Liver (tissue), 9 donors: ENCODE measurements around the gene MPP7. TPM values are rescaled to one million over a fixed set of nuclear protein-coding genes. Genes with fewer than 3 reads are reported as not detected.

ENCODE experiments used
- DNase-seq: peaks from one replicate; pipeline ENCODE4 v3.0.0-alpha.2; 2017; ENCODE audit warnings: low spot score
- H3K27ac ChIP-seq, 2 donors: one replicate each; pipeline ENCODE4 v1.7.0; 2013; ENCODE audit warnings: inconsistent platforms in 2 of 2, low read length in 2 of 2, control low read depth in 1 of 2, low read depth in 1 of 2, mild to moderate bottlenecking in 1 of 2
- H3K27me3 ChIP-seq, 4 donors: one replicate each; pipeline versions ENCODE4 v1.6.1 to v1.7.0; 2013; ENCODE audit warnings: low read length in 3 of 4, inconsistent platforms in 1 of 4, mild to moderate bottlenecking in 1 of 4, moderate library complexity in 1 of 4; ENCODE audit not compliant: control insufficient read depth in 4 of 4, insufficient read depth in 4 of 4
- H3K36me3 ChIP-seq, 4 donors: one replicate each; pipeline versions ENCODE4 v1.6.1 to v1.7.0; 2013; ENCODE audit warnings: low read length in 3 of 4, mild to moderate bottlenecking in 3 of 4, low read depth in 1 of 4, moderate library complexity in 1 of 4; ENCODE audit not compliant: control insufficient read depth in 4 of 4, insufficient read depth in 3 of 4
- H3K4me1 ChIP-seq, 4 donors: one replicate each; pipeline versions ENCODE4 v1.6.1 to v1.7.0; 2013; ENCODE audit warnings: low read length in 3 of 4, mild to moderate bottlenecking in 3 of 4, moderate library complexity in 1 of 4; ENCODE audit not compliant: control insufficient read depth in 4 of 4, insufficient read depth in 4 of 4
- H3K4me3 ChIP-seq, 3 donors: one replicate each; pipeline versions ENCODE4 v1.6.1 to v1.7.0; 2013; ENCODE audit warnings: low read length in 3 of 3, control low read depth in 1 of 3, low read depth in 1 of 3, mild to moderate bottlenecking in 1 of 3
- H3K9ac ChIP-seq, 2 donors: one replicate each; pipeline ENCODE4 v1.7.0; 2013; ENCODE audit warnings: low read length in 2 of 2, mild to moderate bottlenecking in 2 of 2, moderate library complexity in 2 of 2, control low read depth in 1 of 2, low read depth in 1 of 2
- H3K9me3 ChIP-seq, 4 donors: one replicate each; pipeline versions ENCODE4 v1.6.1 to v1.7.0; 2013; ENCODE audit warnings: low read length in 3 of 4; ENCODE audit not compliant: control insufficient read depth in 4 of 4
- ATF3 ChIP-seq: IDR thresholded peaks from 2 replicates; pipeline ENCODE4 v1.6.1; 2016; ENCODE audit warnings: antibody characterized with exemption
- CTCF ChIP-seq: fragments of 150-350 bp; IDR thresholded peaks from 2 replicates; pipeline ENCODE4 v1.5.1; 2017; ENCODE audit warnings: improper control_type of control experiment, low read depth, low read length; ENCODE audit not compliant: missing input control
- JUND ChIP-seq, 2 donors: IDR thresholded peaks; 2 replicates each; pipeline ENCODE4 v1.6.1; 2016; ENCODE audit warnings: antibody characterized with exemption in 2 of 2
- RAD21 ChIP-seq, 2 donors: IDR thresholded peaks; 2 replicates each; pipeline ENCODE4 v1.6.1; 2016; ENCODE audit warnings: antibody characterized with exemption in 2 of 2, mild to moderate bottlenecking in 2 of 2
- REST ChIP-seq: IDR thresholded peaks from 2 replicates; pipeline ENCODE4 v1.6.1; 2016; ENCODE audit warnings: antibody characterized with exemption, mild to moderate bottlenecking
- SP1 ChIP-seq: IDR thresholded peaks from 2 replicates; pipeline ENCODE4 v1.6.1; 2018; ENCODE audit warnings: antibody characterized with exemption, mild to moderate bottlenecking
- YY1 ChIP-seq: IDR thresholded peaks from 2 replicates; pipeline ENCODE4 v1.6.1; 2016; ENCODE audit warnings: antibody characterized with exemption, mild to moderate bottlenecking
- ZBTB33 ChIP-seq: IDR thresholded peaks from 2 replicates; pipeline ENCODE4 v1.6.1; 2016; ENCODE audit warnings: antibody characterized with exemption
- WGBS: extraction: QIAGEN DNeasy Blood & Tissue Kit; methylation state at CpG from one replicate; pipeline ENCODE4 v1.1.7; 2013; 5-methylcytosine and 5-hydroxymethylcytosine counted together
- polyA plus RNA-seq, 2 donors: library from polyadenylated mRNA; stranded (reverse) in 1 of 2; unstranded in 1 of 2; fragments of 200-250 nt in 1 of 2; fragments of >200 nt in 1 of 2; fragmentation: Nextera tagmentation in 1 of 2; extraction: Ambion mirVana in 1 of 2; gene quantifications; one replicate each; pipeline versions ENCODE4 v1.2.1 to v1.2.3, GENCODE V29; 2013 to 2015
- total RNA-seq, 2 donors: library from RNA; depleted of rRNA; stranded (reverse); fragments of >200 nt; gene quantifications; one replicate each; pipeline ENCODE4 v1.2.3, GENCODE V29; 2014
- TF ChIP-seq, protein P1 (sequence below): IDR thresholded peaks from 2 replicates; pipeline ENCODE4 v1.6.1; 2016; ENCODE audit warnings: antibody characterized with exemption
- donor health status: healthy.
- donor health status: healthy.
- donor health status: healthy.
- donor health status: healthy.
- donor health status: healthy.

Gene MPP7
- total and polyA plus RNA-seq, 4 donors: 0.69 to 3.8 (median 2.5) TPM

GRCh38 chr10:28315140-28315539 is 12.3 kb upstream of the MPP7 start (continued):
- TF ChIP-seq ZBTB33 (no peak), SP1 (no peak), CTCF (no peak), YY1 (no peak)
- TF ChIP-seq, protein P1, sequence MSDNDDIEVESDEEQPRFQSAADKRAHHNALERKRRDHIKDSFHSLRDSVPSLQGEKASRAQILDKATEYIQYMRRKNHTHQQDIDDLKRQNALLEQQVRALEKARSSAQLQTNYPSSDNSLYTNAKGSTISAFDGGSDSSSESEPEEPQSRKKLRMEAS: no peak

DNA sequence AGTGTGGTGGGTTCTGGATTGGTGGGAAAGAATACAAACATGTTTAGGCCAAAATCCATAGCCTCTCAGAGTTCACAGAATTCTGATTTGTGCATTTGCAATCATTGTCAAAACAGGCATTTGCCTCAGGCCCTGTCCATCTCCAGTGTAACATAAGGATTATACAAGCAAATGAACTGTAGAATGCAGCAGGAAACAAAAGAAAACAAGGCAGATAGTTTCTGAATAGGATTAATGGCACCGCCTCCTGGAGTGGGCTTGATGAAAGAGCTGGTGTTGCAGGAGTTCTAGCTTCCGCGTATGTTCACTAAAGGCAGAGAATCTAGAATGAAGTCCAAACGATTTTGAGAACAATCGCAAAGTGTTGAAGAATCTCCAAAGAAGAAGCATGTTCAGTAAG is 11.3 kb upstream of the MPP7 start:
- no peak overlapping the region for H3K27ac ChIP-seq

More for the DNA sequence above, 11.3 kb upstream of the MPP7 start:
- Histone ChIP-seq H3K36me3 (no peaks in the 10 kb centered on the region), H3K27me3 (peaks cover 0 to 2% (median 0%) of the 10 kb centered on the region in 4 donors), H3K9ac (no peak overlapping the region), H3K4me3 (no peak overlapping the region), H3K4me1 (no peaks in the 10 kb centered on the region), H3K9me3 (no peaks in the 10 kb centered on the region)
- WGBS: 93% methylated on average over 5 of the region's 5 CpGs
- TF ChIP-seq ZBTB33 (no peak), JUND (IDR thresholded peaks at IDR 0.05) (no peak), RAD21 (IDR thresholded peaks at IDR 0.05) (no peak), REST (no peak), ATF3 (no peak)
- TF ChIP-seq, protein P1: no peak
- no peak for DNase-seq
